Stimulated activated CD4-positive, alpha-beta T cell treated with anti-CD3 and anti-CD28 coated beads, Interleukin-12 subunit alpha, Interleukin-12 subunit beta, amount 100 ng/mL, for 48 hours (primary cell): Measurements from ENCODE around the gene ZNF521.

ENCODE experiments used
- DNase-seq, 3 donors: peaks; one replicate each; pipeline ENCODE4 v3.0.0-alpha.2; 2020; ENCODE audit warnings: low read depth in 2 of 3, low spot score in 1 of 3

The ZNF521 gene

DNA sequence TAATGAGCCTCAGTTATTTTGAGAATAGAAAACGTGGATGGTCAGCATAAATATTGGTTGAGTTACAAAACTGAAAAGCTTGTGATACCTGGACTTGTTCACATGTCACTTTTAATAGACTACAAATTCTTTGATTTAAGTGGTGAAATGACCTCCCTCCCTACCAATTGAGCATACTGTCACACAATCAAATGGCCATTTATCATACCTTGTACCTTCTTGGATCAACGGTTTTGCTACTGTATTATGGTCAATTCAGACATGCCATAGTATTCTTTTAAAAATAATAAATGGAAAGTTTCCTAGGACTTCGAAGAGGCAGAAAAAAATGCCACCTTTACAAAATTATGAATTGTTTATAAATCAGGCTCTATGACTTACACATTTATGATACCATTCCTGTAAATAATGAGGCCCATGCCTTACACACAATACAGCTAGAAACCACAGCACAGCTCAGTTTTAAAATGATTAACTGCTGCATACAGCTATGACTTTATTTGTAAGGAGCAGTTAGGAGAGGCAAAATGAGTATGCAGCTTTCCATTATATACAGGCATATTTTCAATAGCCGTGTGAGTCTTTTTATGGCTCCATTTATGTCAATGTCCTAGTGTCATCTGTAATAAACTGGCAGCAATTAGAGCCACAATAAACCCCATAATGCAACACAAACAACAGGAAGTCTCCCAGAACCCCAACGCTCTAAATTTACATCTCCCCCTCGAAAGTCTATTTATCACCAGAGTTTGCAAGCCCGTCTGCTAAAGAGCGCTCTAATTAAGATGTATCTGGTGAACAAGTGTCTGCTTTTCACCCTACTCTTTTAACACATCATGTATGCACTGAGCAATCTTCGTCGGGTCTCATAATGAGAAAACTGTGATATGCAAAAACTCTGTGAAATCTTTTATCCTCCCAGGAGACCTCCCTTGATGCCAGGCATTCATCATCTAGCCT, 176.1 kb downstream of the ZNF521 start:
- DNase-seq = no peak

DNA sequence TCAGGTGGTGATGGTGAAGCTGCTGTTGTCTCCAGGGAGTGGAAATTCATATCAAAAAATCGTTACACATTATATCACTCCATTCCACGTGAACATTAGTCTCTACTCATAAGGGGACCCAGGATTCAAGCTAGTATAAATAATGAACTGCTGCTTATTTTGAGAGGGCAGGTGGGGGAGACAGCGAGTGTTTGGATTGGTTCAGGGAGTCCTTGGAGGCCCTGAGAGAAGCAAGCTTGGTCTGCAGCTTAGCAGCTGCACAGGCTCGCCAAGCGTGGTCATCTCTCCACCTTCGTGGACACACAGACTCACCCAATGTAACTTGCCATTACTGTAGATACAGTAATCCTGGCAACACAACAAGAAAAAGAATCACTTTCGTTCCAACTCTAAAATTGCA, 177.6 kb downstream of the ZNF521 start:
- no peak for DNase-seq

DNA sequence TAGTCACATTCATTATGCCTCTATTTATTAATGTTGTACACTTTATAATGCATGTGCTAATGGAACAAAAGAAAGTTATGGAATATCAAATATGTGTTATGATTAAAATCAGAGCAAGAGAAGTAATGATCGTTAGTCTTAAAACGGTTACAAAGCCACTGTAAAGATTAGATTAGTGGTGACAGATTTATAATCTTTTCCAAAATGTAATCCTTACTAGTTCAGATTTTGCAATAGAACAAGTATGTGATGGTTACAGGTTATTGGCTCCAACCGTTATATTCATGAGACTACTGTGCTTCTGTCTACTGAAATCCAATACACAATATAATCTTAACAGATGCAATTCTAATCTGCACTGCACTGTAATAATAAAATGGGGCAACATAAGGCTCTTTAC, 180.6 kb downstream of the ZNF521 start:
- no peak for DNase-seq

DNA sequence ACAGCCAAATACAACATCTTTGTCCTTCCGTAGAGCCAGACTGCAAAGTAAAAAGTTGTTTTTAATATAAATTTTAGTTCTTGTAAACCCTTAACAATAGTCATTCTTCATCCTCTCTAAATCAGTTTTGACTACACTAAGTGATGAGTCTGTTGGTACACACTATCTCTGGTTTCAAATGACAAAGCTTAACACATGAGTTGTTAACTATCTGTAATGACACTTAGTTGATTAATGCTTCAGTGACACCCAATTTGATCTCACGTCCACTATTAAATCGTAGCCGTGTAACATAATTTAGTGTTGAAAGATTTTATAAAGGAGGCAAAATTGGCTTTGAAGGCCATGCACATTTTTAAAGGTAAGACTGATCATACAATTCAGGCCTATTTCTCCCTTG, 181.6 kb downstream of the ZNF521 start:
- DNase-seq = no peak

DNA sequence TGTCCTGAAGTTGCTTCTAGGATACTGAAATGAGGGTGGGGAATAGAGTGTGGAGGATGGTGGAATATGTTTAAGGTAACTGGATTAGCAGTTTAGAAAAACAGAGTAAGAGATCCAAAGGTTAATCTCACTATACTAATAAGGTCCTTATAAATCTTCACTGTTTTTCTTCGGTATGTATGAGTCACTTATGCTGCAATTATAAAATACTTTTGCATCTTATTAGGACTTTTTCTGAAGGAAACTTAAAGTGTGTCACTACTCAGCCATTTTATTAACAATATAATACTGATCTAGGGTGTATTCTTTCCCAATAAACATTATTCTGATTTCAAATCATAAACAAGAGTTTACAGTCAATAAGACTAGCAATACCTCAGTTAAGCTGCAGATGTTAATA, 182.3 kb downstream of the ZNF521 start:
- DNase-seq = no peak

DNA sequence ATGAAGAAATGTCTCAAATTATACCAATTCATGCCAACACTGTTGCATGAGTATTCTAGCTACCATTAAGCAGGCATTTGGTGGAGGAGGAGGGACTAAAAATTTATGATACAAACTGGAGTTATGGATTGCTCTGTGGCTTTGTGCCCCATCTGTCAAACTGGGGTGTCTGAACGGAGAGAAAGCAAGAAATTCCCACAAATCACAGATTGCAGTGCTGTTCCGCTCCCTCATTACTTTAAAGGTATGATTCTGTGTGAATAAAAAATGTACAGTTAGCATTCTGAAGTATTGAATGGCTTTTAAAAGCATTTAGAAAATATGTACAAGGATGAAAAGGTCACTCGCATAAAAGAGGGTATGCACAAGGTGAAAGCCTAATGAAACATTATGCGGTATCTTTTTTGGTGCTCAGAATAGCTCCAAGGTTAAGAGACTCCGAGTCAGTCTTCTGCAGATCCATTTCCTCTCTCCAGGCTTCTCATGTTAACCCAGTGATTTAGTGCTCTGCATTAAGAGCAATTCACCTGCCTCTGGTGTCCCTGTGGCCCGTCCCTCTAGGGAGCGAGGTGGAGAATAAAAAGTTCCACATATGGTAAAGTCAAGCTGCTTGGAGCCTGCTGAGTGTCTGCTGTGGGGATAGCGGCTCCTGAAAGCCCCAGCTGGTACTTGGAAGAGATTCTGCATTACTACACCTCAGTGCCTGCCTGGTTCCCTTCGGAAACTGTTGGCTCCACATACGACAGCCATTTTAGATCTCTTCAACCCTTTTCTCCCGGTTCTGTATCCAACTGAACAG, 184.2 kb downstream of the ZNF521 start:
- no peak for DNase-seq

DNA sequence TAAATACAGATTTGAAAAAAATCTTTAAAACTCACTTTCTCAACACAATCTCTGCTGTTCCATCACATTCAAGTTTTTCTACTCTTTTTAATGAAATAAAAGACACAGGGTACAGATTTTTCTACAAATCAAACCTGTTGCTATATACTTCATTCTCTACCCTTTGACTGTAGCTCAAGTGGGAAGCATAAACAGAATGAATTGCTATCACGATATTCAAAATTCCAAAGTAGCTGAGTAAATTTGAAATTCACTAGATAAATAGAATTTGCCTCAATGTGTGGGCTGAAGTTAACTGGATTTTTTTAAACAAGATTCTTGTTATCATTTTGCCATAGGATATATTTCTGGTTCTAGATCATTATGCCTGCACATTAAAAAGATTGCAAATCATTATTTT, 185.9 kb downstream of the ZNF521 start:
- no peak for DNase-seq

DNA sequence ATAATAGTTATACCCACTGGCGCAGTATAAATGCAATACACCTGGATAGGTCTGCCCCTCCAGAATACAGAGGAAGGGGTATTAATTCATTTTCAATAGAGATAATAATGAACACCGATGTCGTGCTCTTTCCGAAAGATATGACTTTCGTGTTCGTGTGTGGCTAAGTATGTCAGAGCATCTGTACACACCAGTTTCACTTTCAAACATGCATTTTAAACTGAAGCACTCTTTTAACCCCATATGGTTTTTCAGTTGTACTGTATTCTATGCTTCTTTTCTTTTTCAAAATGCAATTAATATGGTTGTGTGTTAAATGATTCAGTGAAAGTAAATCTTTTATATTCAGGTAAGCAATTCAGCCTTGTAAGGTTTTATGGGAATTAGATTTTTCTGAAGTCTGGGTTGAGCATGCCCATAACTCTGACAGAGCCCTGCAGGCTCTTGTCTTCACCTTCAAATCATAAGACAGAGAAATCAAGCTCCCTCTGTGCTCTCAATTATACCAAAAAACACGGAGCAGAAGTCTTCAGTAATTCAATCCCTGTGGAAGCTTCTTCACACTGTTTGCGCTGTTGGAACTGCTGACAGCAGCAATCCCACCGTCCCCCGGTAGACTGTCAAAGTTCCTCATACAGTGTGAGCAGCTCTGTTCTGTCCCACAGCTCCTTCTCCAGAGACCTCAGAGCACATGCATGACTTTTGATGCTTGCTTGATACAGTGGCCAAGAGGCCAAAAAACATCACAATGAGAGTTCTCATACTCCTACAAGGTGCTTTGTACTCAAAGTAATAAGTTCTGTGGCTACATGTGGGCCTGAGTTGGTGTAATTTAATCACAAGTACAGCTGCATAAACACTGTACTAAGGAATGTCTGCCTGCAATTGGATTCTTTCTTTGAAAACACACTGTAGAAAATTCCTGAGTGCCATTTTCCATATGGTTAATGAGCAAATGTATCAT, 186.8 kb downstream of the ZNF521 start:
- DNase-seq = no peak

DNA sequence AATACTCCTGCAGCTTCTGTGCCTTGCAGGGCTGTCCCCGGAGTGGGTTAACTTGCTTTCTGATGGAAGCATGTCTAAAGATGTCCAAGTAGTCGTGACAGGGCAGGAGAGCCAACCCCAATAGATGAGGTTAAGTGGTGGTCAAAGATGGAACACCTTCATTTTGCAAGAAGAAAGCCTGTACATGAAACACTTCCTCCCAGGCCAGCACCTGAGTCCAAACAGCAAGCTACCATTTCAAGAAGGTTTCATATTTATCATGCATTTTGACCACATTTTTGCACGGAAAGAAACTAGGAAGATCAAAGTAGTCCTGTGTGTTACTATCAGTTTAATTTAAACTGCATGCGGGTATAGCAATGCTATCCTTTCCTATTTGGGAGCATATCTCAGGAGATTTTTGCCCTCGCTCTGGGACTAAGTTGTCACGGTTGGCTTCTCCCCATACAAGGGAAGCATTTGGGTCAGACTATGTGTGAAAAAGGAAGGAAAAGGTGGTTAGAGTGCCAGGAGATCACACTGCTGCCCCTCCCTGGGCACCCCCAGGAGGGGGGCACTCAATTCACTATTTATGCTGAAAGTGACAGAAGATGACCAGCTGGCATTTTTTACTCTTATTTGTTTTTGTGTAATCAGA, 187.6 kb downstream of the ZNF521 start:
- DNase-seq = no peak

DNA sequence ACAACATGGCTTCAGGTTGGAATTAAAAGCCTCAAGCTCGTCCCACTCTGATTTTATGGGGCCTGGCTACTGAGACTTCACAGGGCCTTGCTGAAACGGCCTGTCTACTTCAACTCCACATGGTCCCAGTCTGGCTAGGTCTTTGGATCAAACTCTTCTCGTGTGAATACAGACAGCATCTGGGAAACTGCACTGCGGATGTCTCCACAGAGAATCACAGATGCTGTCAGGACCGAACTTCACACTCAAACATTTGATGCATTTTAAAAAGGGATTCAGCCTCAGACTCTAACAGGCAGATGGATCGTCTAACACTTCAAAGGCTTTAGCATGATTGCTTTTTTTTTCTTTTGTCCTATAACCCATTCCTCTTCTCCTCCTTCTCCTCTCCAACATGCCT, 198.5 kb downstream of the ZNF521 start:
- no peak for DNase-seq

DNA sequence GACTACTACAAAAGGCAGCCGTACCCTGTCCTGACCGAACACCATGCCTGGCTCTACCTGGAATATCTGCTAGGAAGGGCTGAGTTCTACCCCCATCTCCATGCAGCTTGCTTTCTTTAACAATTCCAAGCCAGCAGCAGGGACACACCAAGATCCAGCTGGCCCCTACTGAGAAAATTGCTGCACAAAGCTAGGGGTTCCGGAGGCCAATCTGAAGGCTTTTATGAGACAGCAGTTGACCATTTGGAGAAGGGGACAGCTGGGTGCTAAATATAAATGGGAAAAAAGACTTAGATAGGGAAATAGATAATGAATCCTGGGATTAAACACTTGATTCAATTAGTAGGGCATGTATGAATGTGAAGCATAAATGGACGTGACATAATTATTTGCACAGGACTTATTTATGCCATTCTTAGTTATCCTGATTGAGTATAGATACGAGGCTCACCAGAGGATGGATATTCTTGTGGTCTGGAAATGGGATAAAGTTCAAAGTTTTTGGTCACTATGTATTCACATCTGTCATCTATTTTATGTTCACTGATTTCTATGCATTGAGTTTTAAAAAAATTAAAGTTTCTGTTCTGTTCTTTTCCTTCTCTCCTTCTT, 204.0 kb downstream of the ZNF521 start:
- DNase-seq = no peak

DNA sequence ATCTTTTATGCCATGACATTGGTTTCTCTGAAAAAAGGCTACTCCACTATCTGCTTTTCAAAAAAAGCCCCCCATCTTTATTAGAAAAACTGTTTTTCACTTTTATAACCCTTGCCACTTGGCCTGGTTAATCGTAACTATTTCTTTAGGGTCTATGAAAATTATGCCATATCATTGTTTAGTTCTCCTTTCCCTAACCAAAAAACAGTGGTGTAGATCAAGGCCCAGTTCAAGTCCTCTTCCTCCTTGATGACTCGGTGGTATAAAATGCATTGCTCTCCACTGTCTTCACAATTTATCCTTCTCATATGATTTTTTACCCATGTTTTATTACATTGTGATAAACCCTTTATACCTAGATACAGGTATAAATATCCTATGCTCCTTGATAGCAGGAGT, 205.5 kb downstream of the ZNF521 start:
- no peak for DNase-seq

DNA sequence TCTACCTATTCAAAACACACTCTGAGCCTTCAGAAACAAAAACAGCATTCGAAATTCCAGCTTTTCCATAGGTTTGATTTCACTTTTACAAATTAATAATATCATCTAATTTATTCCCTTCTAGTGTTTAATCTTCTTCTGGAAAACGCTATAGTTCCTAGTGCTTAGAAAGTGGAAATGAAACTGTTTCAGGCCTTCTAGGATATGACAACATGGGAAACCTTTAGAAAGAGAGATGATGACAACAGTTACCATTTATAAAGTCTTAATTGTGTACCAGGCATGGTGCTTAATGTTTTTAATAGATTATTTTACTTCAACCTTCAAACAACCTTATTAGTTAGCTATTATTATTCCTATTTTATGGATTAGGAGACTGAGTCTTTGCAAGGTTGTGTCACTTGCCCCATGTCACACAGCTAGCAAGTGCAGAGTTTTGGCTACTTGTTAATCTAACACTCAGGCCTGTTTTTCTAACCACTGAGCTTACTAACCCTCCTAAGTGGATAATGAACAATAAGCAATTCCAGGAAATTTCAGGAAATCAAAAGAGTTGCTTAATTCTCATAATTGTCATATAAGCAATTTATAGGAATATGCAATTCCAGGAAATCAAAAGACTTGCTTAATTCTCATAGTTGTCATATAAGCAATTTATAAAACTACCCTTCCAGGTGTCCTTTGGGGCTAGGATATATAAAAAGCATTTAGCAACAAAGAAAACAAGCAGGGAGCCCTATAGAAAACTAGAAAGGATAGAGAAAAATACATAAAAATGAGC, 206.0 kb downstream of the ZNF521 start:
- no peak for DNase-seq

DNA sequence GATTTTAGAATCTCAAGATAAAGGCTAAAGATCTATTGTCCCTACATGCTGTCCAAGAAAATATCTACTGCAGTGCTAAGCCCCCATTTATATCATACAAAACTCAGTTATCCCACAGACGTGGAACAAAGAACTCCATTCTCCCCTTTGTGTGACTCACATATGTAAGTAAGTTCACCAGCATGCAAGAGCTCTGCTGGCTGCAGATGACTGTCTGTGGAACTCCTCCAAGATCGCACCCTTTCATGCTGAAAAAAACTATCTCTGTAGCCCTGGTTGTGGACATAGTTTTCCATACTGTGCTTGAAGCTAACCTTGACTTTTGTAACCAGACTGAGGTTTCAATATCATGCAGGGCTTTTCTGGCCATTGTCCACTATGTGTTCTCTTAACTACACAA, 207.1 kb downstream of the ZNF521 start:
- DNase-seq = no peak

DNA sequence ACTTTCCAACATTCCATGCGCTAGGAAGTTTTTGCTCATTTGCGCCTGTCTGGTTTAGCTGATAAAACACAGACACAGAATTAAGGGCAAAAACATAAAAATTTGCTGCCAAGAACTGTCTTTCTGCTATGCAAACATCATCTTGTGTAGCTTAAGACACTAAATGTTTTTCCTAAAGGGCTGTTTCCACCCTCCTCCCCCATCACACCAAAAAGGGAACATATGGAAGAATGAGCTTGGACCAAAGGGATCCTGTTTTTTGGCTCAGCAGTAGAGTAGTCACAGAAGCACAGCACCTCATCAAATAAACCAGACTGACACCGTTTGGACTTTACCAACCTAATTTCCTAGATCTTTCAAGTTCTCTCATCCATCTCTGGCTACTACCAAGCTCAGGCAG, 210.1 kb downstream of the ZNF521 start:
- DNase-seq = no peak

DNA sequence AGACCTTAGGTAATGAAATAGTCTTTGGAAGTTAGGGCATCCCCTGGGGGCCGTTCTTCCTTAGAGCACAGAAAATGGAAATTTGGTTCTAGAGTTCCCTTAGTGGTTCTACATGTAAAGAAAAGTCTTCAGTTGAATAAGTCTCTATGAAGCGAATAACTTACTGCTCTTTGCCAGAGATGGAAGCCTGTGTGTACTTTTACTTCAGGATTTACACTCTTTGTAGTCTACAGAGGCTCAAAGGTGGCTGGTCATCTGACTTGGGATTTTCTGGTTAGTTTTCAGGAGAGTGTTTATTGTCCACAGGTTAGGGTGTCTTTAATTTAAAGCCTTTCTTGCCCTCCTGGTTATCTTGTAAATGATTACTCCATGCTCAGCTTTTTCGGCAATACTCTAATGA, 210.6 kb downstream of the ZNF521 start:
- no peak for DNase-seq

DNA sequence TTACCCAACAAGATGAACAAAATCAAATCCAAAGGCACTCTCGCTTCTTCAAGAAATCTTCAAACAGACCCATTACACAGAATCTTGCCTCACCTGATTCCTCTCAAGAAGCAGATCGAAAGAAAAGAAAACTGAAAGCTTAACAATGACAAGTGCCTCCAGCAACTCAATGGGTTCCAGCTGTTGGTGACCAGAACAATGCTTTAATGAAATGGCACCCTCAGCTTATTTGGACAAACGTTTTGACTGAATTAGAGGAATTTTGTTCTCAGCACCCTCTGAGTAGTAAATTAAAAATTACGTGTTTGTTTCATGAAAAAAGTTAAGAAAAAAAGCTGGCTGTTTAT, 211.0 kb downstream of the ZNF521 start:
- DNase-seq = no peak

DNA sequence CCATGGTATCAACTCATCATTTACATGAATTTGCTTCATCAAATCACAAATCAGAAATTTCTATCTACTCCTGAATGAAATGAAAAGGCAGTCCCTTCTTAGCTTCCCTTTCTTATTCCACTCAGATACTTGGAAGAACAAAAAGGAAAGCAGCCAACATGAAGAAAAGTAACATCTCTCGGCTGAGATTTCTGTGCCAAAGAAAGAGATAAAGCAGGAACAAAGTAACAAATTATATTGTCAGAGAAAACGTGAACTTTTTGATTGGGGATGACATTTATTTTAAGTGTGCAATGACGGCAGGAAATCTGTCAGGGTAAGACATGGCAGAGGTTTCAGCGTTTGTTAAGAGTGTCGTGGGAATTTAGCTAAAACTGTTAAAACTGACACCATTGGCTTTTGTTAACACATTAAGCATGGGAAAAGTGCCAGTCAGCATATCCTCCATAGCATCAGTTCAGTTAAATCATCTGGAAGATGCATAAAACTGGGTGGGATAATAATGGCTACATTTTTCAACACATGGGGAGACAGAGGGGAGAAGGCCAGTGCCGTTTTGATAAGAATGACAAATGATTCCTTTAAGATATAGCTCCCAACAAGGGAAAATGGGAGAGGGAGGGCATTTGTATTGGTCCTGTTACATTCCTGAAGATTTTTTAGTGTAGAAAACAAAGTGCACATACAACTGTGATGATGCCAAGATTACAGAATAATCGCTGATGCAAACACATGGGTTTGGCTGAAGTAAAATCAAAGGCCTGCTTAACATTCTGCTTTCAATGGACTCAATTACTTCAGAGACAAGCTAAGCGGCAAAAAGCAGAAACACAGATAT, 211.6 kb downstream of the ZNF521 start:
- no peak for DNase-seq

DNA sequence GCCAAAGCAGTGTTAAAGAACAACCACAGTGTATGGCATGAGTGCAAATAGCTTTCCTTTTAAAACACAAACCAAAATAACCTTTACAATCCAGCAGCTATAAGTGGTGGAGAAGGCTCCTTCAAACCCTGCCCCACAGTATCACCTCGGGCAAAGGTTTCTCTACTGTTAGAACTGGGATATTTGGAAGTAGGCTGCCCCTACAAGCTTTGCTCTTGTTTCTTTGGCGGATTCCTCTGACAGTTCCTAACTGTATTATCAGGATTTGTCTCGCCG, 214.8 kb downstream of the ZNF521 start:
- no peak for DNase-seq
